Frontal cortex (tissue), 4 donors: ENCODE results near the gene PUM1. TPM values are rescaled to one million over a fixed set of nuclear protein-coding genes. Genes with fewer than 3 reads are reported as not detected.

Experiments used
- DNase-seq, 2 donors: peaks; one replicate each; pipeline ENCODE4 v3.0.0; 2012; ENCODE audit warnings: low spot score in 2 of 2
- FAIRE-seq: peaks from 2 replicates; lab custom pipeline; 2012; peaks lifted over from hg19 to GRCh38; lab: Jason Lieb, UNC
- total RNA-seq: library from RNA; depleted of rRNA; stranded (reverse); fragments of >200 nt; gene quantifications from one replicate; pipeline ENCODE4 v1.2.3, GENCODE V29; 2014
- donor health status: control.
- donor health status: control.
- donor health status: control.

The PUM1 gene
- total RNA-seq, 1 donor from 2014 or later: 123 TPM

DNA sequence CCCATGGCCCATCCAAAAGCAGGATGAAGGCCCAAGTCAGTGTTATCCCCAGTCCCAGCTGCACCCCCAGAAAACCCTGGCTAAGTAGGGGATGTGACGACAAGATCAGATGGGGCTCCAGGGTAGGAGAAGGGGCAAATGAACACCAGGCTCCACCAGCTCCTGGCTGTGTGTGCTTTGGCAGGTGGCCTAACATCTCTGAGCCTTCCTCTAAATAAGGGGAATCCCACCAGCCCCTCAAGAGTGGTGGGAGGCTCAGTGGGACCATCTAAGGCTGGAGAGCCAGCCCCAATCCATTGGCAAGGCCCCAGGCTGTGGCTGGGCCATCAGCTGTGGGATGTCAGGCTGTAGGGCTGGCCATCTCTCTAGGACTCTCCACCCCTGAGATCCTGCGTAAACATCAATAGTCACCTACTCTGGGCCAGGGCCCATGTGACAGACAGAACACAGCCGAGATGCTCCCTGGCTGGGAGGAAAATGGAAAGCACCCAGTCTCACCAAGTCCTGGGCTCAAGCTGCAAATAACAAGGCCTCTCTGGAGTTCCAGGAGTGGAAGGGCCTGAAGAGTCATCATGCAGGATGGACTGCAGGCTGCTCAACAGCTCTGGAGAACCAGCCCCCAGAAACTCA is 164.5 kb downstream of the PUM1 start:
- FAIRE-seq: no peak
- no peak for DNase-seq

GRCh38 chr1:30900486-30900885 is 165.0 kb downstream of the PUM1 start:
- FAIRE-seq (no peak), DNase-seq (no peak)

DNA sequence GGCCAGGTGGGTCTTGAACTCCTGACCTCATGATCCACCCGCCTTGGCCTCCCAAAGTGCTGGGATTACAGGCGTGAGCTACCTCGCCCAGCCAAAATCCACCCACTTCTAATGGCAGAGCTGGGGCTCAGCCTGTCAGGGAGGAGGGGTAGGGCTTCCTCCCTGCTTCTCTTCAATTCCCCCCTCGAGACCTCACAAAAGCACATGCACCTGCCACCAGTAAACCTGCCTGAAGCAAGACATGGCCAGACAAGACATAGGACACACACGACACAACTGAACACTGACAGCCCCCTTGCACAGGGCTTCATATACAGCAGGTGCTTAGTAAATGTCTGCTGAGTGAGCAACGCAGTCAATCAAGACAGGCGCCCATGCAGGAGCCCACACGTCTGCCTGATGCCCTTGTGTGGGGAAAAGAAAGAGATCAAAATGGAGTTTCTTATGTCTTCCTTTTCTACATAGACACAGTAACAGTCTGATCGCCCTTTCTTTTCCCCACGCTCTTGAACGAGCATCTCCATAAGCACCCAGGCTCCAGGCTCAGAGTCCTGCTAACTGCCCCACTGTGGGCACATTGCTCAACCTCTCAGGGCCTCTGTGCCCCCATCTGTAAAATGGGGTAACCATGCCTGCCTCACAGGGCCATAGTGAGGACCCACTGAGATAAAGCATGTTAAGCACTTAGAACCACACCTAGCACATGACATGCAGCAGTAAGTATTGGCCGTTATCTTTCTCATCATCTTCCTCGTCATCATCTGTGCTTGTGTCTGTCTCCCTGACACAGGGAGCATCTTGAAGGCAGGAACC is 165.7 kb downstream of the PUM1 start:
- DNase-seq (no peak), FAIRE-seq (no peak)

DNA sequence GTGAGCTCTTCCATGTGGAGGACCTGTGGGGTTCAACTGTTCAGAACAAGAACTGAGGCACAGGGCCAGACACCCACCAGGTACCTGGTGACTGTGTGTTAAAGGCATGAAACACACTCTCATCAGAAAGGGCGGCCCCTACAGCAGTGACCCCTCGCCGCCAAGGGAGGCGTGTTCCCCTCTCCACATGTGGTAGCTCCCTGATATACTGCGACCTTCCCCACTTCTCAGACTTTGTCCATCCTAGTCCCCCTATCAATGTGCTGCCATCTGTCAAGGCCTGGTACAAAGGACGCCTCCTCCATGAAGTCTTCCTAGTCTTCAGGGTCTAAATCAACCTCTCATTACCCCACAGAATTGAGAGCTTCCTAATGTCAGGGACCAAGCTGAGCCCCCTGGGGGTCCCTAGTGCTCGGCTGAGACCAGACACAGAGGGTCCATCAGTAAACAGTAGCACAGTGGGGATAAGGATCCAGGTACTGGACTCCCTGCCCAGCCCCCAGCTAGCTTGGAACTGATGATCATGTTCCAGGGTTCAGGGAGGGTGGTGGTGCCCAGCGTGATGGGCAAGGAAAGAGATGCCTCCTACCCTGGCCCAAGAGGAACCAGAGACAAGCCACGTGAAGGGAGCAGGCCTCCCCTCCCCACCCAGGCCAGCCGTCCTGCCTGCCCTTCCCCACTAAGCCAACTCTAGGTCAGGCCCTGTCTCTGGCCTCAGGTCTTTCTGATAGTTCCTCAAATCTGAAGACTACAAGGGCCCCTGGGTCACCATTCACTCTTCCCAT is 167.3 kb downstream of the PUM1 start:
- FAIRE-seq: no peak
- DNase-seq: no peak

- DNase-seq (no peak), FAIRE-seq (no peak)
Measured at GRCh38 chr1:30896905-30897304, 168.6 kb downstream of the PUM1 start.

- FAIRE-seq: no peak
- DNase-seq: no peak
Measured at GRCh38 chr1:30895944-30896660, 169.4 kb downstream of the PUM1 start.

GRCh38 chr1:30895382-30895943 is 170.1 kb downstream of the PUM1 start:
- DNase-seq (no peak), FAIRE-seq (no peak)

DNA sequence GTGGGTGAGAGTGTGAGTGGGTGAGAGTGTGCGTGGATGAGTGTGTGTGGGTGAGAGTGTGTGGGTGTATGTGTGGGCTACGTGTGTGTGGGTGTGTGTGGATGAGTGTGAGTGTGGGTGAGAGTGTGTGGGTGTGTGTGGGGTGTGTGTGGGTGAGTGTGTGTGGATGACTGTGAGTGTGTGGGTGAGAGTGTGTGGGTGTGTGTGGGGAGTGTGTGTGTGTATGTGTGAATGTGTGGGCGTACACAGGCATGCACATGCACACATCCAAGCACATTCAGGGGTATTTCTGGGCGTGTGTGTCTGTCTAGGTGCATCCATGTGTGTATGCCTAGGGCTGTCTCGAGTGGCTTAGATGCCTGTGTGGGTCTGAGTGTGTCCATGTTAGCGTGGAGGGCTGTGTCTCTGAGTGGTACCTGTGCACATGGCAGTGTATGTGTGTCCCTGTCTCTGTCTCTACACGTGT is 171.0 kb downstream of the PUM1 start:
- DNase-seq: no peak
- no peak for FAIRE-seq

GRCh38 chr1:30893776-30894507 is 171.6 kb downstream of the PUM1 start:
- FAIRE-seq (no peak), DNase-seq (no peak)

DNA sequence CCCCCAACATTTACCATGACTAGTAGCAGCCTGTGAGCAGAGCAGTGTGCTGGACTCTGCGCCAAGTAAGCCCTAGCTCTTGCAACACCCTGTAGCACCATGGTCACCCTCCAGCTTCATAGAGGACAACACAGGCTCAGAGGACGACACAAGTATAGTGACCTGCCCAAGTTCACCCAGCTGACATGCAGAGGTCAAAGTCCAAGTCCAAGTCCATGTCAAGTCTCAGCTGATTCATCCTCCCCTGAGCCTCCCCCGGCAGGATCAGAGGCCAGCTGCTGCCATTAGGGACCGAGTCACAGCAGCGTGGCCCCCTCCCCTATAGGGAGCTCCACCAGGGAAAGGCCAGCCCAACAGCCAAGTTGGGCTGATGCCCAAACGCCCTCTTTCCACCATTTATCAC is 172.8 kb downstream of the PUM1 start:
- no peak for FAIRE-seq
- DNase-seq: no peak

DNA sequence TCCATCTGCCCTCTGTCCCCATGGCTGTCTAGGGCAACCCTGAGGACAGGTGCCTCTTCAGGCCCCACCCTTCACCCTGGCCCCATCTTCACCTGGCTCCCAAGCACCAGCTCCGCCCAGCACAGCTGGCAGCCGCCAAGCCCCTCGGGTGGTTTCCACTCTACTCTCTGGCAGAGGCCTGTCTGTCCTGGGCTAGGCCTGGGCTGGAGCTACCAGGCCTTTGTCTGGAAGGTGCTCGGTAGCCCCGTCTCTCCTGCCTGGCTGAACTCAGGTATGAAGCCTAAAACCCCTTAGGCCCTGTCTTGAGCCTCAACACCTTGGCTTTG is 174.3 kb downstream of the PUM1 start:
- no peak for FAIRE-seq
- no peak for DNase-seq

DNA sequence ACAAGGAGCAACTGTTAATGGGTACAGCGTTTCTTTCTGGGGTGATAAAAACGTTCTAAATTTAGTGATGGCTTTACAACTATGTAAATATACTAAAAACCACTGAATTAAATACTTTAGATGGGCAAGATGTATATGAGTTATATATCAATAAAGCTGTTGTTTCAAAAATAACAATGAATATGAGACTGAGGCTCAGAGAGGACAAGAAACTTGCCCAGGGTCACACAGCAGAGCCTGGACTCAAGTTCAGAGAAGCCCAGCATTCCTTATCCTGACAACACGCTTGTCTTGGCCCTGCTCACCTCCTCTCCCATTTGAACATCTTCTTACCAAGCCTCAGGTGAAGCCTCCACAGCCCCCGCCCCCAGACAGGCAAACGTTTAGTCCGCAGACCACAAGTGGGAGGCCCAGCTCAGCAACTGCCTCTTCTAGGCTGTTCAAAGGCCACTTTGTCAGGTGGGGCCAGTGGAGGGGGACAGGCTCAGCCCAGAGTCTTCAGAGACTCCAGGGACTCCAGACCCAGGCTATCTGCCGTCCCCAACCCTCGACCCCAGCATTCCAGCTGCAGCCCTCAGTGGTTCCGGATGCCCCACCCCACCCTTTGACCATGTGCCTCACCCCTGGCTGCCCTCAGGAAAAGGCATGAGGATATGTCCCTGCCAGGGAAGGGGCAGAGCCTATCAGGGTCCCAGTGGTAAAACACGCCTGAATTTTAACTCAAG is 174.9 kb downstream of the PUM1 start:
- DNase-seq (no peak), FAIRE-seq (no peak)

DNA sequence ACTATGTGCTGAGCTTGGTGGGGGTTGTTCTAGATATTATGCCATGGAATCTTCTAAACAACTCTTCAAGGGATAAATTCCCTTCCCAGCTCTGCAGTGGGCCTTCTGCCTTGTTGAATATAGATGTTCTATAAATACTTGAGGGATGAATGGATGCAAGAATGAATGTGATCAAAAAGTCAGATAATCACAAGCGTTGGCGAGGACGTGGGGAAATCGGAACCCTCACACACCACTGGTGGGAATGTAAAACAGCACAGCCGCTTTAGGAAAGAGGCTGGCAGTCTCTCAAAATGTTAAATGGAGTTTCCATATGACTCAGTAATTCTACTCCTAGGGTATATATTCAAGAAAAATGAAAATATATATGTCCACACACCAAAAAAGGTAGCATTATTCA is 176.0 kb downstream of the PUM1 start:
- DNase-seq (no peak), FAIRE-seq (no peak)

- DNase-seq: no peak
- FAIRE-seq: no peak
Measured at GRCh38 chr1:30888975-30889374, 176.5 kb downstream of the PUM1 start.

DNA sequence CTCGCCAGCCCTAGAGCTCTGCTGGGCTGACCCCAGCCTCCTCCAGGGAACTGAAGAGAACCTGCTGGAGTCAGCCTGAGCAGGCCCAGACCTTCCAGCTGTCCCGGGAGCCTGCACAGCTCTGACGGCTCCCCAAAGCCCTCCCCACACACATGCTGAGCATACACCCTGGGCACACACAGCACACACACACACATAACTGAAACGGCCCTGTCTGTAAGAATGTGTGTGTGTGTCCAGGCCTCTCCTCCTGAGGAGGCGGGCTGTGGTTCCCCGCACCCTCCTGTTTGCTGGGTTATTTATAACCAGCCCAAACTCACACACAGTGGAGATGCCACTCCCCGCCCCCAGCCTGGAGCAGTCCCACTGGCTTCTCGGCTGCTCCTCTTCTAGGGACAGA is 177.1 kb downstream of the PUM1 start:
- DNase-seq (peak in 1 of 2 donors; percentile 61), FAIRE-seq (no peak)

DNA sequence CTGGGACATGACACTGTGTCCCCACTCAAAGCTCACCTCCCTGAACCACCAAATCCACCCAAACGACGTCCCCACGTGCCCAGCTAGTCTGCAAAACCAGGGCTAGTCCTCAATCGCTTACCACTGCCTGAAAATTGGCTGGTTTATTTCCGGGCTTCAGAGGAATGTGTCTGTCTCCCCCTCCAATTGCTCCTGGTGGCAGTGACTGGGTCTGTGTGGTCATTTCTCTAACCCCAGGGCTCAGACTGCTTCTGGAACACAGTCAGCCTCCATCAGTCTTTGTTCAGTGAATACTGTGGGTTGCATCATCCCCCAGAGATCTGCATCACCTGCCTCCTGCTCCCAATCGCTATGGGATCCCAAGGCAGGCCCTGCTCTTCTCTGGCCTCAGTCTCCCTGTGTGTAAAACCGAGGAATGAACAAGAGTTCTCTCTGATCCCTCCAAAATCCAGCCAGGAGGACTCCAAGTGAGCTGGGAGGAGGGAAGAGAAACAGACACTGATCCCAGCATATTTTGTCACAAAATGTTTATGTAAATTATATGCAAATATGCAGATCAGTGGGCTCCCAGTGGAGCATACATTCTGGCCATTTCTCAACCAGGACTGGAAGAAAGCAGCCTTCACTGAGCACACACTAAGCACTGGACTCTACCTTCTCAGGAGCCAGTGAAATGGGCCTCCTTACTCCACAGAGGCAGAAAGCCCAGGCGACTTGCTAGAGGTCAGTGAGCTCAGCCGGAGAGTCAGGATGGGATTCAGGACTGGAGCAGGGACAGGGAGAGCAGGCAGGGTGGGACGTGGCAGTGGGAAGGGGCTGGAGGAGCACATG is 177.8 kb downstream of the PUM1 start:
- DNase-seq (no peak), FAIRE-seq (no peak)

DNA sequence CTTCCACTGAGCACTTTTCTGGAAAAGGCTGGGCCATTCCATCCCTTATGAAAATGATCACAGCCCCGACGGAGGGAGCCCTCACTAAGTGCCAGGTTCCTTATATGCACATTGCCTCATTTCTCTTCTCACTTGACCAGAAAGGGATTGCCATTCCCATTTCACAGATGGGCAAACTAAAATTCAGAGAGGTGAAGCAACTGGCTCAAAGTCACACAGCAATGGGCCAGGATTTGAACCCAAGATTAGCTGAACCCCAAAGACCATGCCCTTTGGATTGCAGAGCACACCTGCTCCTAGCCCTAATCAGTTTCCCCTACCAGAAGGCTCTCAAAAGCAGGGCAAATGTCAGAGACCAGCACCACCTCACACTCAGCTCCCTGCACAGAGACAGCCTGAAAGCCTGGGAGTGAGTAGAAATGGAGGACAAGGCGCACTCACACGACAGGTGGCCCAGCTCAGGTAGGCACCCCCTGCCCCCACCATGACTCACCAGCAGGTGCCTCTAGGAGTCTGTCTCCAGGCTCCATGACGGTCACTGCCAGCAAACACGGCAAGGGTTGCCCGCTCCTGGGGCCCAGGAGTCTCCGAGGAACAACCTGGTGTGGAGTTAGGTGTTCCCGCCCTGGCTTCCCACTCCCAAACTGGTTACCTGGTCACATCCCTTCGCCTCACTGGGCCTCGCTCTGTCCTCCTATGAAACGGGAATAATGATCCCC is 178.6 kb downstream of the PUM1 start:
- DNase-seq (no peak), FAIRE-seq (no peak)
